RWPE2 (cell line): ENCODE results near the gene TSHZ3.

Experiments
- ATAC-seq: fragments of 200-7000 bp; cut with Tn5 transposase; 3 replicates; pipeline ENCODE4 v1.9.1; 2021; ENCODE audit warnings: low read depth
- DNase-seq: peaks from one replicate; pipeline ENCODE4 v3.0.0-alpha.2; 2020; ENCODE audit warnings: low spot score
- H3K27ac ChIP-seq: fragments of 450-650 bp; 2 replicates; pipeline ENCODE4 v1.5.1; 2017; ENCODE audit warnings: mild to moderate bottlenecking; ENCODE audit not compliant: poor library complexity, severe bottlenecking
- H3K27me3 ChIP-seq: fragments of 250-450 bp; sonication (Bioruptor Pico); 2 replicates; pipeline ENCODE4 v1.5.1; 2021; ENCODE audit warnings: mild to moderate bottlenecking, moderate library complexity; ENCODE audit not compliant: insufficient read depth, poor library complexity, severe bottlenecking
- H3K36me3 ChIP-seq: fragments of 250-450 bp; sonication (Bioruptor Pico); 2 replicates; pipeline ENCODE4 v1.5.1; 2020; ENCODE audit warnings: low read depth, mild to moderate bottlenecking, moderate library complexity
- H3K4me1 ChIP-seq: fragments of 250-450 bp; sonication (Bioruptor Pico); 2 replicates; pipeline ENCODE4 v1.5.1; 2021; ENCODE audit warnings: mild to moderate bottlenecking, moderate library complexity; ENCODE audit not compliant: insufficient read depth, poor library complexity, severe bottlenecking
- H3K4me3 ChIP-seq: fragments of 250-450 bp; sonication (Bioruptor Pico); 2 replicates; pipeline ENCODE4 v1.5.1; 2021; ENCODE audit warnings: mild to moderate bottlenecking, moderate library complexity; ENCODE audit not compliant: severe bottlenecking
- H3K9me3 ChIP-seq: fragments of 250-450 bp; sonication (Bioruptor Pico); 2 replicates; pipeline ENCODE4 v1.5.1; 2021; ENCODE audit warnings: mild to moderate bottlenecking, moderate library complexity; ENCODE audit not compliant: severe bottlenecking
- CTCF ChIP-seq: fragments of 450-650 bp; IDR thresholded peaks from one replicate; pipeline ENCODE4 v1.5.1; 2017; ENCODE audit warnings: mild to moderate bottlenecking, moderate library complexity; ENCODE audit not compliant: poor library complexity, severe bottlenecking

The TSHZ3 gene

GRCh38 chr19:31253526-31254179 is 95.6 kb downstream of the TSHZ3 start:
- Histone ChIP-seq H3K4me3 (no peak overlapping the region), H3K27ac (peak overlapping the region; percentile 25), H3K27me3 (no peaks in the 10 kb centered on the region), H3K36me3 (no peaks in the 10 kb centered on the region), H3K9me3 (no peaks in the 10 kb centered on the region), H3K4me1 (peaks cover 4% of the 10 kb centered on the region)
- DNase-seq = no peak
- peak; percentile 30 for ATAC-seq
- no peak for TF ChIP-seq CTCF

- H3K9me3 ChIP-seq = no peaks in the 10 kb centered on the region
- TF ChIP-seq CTCF = no peak
- H3K27ac ChIP-seq = no peak overlapping the region
- DNase-seq = no peak
- no peaks in the 10 kb centered on the region for H3K36me3 ChIP-seq
- peaks cover 4% of the 10 kb centered on the region for H3K4me1 ChIP-seq
- no peak for ATAC-seq
- no peak overlapping the region for H3K4me3 ChIP-seq
- no peaks in the 10 kb centered on the region for H3K27me3 ChIP-seq
Observed at GRCh38 chr19:31252441-31252840, 96.8 kb downstream of the TSHZ3 start.

GRCh38 chr19:31249217-31249616 is 100.0 kb downstream of the TSHZ3 start:
- no peak for TF ChIP-seq CTCF
- no peak overlapping the region for H3K4me3 ChIP-seq
- no peak for DNase-seq

GRCh38 chr19:31235806-31236205 is 113.4 kb downstream of the TSHZ3 start:
- Histone ChIP-seq H3K4me1 (no peaks in the 10 kb centered on the region), H3K27me3 (no peaks in the 10 kb centered on the region)

More at GRCh38 chr19:31249217-31249616, 100.0 kb downstream of the TSHZ3 start:
- Histone ChIP-seq H3K27ac (no peak overlapping the region), H3K9me3 (no peaks in the 10 kb centered on the region), H3K4me1 (no peaks in the 10 kb centered on the region), H3K36me3 (no peaks in the 10 kb centered on the region), H3K27me3 (no peaks in the 10 kb centered on the region)
- ATAC-seq = no peak

More at GRCh38 chr19:31235806-31236205, 113.4 kb downstream of the TSHZ3 start:
- no peak for TF ChIP-seq CTCF
- 0 out of 3 replicates have a peak, but pooled peaks have one; percentile 42 for ATAC-seq
- Histone ChIP-seq H3K4me3 (no peak overlapping the region), H3K27ac (no peak overlapping the region), H3K9me3 (peaks cover 2% of the 10 kb centered on the region), H3K36me3 (no peaks in the 10 kb centered on the region)
- DNase-seq = no peak
